AG04449 (cell line): ENCODE measurements around the gene LSP1.
"Not testable (repeated sequence)": the region's sequence is repeated elsewhere in the genome, so short reads cannot be mapped to it uniquely, and the experiment has no call there.

ENCODE experiments used
- CTCF ChIA-PET: fragments of 350-600 bp; formaldehyde crosslinking; extraction: SDS; loops from one replicate; lab custom pipeline; 2021; ENCODE audit warnings: antibody characterized with exemption; lab: Yijun Ruan, JAX
- POLR2A ChIA-PET: fragments of 400-600, 350-600 bp; formaldehyde crosslinking; extraction: SDS; loops from one replicate; lab custom pipeline; 2020; ENCODE audit warnings: antibody characterized with exemption, inconsistent platforms; lab: Yijun Ruan, JAX
- DNase-seq: peaks from one replicate; pipeline ENCODE4 v3.0.0-alpha.2; 2010; ENCODE audit warnings: low read depth, low spot score
- H3K4me3 ChIP-seq: 2 replicates; pipeline ENCODE4 v1.5.1; 2011; ENCODE audit warnings: low read depth, mild to moderate bottlenecking, control low read depth, low read length
- CTCF ChIP-seq: IDR thresholded peaks from one replicate; pipeline ENCODE4 v1.5.1; 2011; ENCODE audit warnings: mild to moderate bottlenecking, moderate library complexity, low read length, control low read depth, inconsistent platforms; ENCODE audit not compliant: insufficient read depth; ENCODE audit errors: missing control alignments

The LSP1 gene

DNA sequence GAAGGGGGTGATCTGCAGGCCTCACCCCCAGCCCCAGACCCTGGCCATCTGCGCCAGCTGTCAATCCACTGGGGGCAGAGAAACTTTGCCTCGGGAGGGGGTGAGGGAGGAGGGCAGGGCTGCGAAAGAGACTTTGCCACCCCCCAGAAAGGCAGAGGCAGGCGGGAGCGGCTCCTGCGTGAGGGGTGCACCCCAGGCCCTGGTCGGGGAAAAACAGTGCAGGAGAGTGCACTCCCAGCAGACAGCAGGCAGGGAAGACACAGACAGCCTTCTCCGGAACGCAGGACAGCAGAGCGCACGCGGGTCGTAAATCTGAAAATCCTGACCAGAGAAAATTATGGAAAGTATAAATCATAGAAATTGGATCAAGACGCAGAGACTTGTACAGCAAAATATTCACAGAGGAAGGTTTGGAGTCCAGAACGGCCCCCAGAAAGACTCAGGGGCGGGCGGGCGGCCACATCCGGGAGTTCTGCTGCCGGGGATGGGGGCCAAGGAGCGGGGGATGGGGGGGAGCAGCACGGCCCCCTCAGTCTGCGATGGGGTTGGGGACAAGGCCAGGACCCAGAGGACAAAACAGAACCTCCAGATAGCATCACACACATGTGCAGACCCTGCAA is 86.2 kb downstream of the LSP1 start:
- no peak for DNase-seq
- no peak overlapping the region for H3K4me3 ChIP-seq
- ChIA-PET CTCF (no interaction called here), POLR2A (no interaction called here)
- no peak for TF ChIP-seq CTCF

GRCh38 chr11:1939788-1940187 is 86.9 kb downstream of the LSP1 start:
- CTCF ChIA-PET, H3K4me3 ChIP-seq, POLR2A ChIA-PET, DNase-seq: not testable (repeated sequence)
